Subcutaneous abdominal adipose tissue (tissue), 5 donors: ENCODE data around the gene TOPBP1.

Source experiments
- H3K27ac ChIP-seq: one replicate; pipeline ENCODE4 v1.7.0; 2013; ENCODE audit warnings: low read depth, mild to moderate bottlenecking, inconsistent platforms, low read length, moderate library complexity
- H3K27me3 ChIP-seq, 5 donors: one replicate each; pipeline ENCODE4 v1.7.0; 2013; ENCODE audit warnings: low read length in 5 of 5, inconsistent platforms in 1 of 5; ENCODE audit not compliant: control insufficient read depth in 5 of 5, insufficient read depth in 4 of 5
- H3K36me3 ChIP-seq, 5 donors: one replicate each; pipeline ENCODE4 v1.7.0; 2013; ENCODE audit warnings: low read length in 5 of 5; ENCODE audit not compliant: control insufficient read depth in 5 of 5, insufficient read depth in 5 of 5
- H3K4me1 ChIP-seq, 5 donors: one replicate each; pipeline ENCODE4 v1.7.0; 2013; ENCODE audit warnings: low read length in 5 of 5, mild to moderate bottlenecking in 3 of 5, moderate library complexity in 1 of 5; ENCODE audit not compliant: control insufficient read depth in 5 of 5, insufficient read depth in 5 of 5
- H3K4me3 ChIP-seq, 5 donors: one replicate each; pipeline ENCODE4 v1.7.0; 2013; ENCODE audit warnings: low read length in 5 of 5, low read depth in 1 of 5
- H3K9ac ChIP-seq, 5 donors: one replicate each; pipeline ENCODE4 v1.7.0; 2013; ENCODE audit warnings: low read length in 5 of 5, mild to moderate bottlenecking in 4 of 5, moderate library complexity in 3 of 5
- H3K9me3 ChIP-seq, 5 donors: one replicate each; pipeline ENCODE4 v1.7.0; 2013; ENCODE audit warnings: low read length in 5 of 5; ENCODE audit not compliant: control insufficient read depth in 5 of 5
- donor health status: healthy.
- donor health status: healthy.
- donor health status: healthy.
- donor health status: healthy.
- donor health status: healthy.

The TOPBP1 gene

GRCh38 chr3:133661454-133662277 is at the start of gene TOPBP1:
Gene TOPBP1, minus strand, starts transcription at chr3:133661941. Its CDS starts 814 bp downstream, at chr3:133661127.
- Histone ChIP-seq H3K4me1 (peaks cover 0 to 26% (median 22%) of the 10 kb centered on the region in 5 donors), H3K27ac (peak within 1 kb of the TSS; percentile 66), H3K36me3 (peaks cover 5 to 21% (median 7%) of the 10 kb centered on the region in 5 donors), H3K27me3 (no peaks in the 10 kb centered on the region), H3K9ac (peak within 1 kb of the TSS; percentile 73 to 96 (median 94)), H3K4me3 (peak within 1 kb of the TSS; percentile 87 to 95 (median 89)), H3K9me3 (no peaks in the 10 kb centered on the region)

- H3K4me3 ChIP-seq: no peak overlapping the region
- H3K4me1 ChIP-seq: no peaks in the 10 kb centered on the region
- H3K27ac ChIP-seq: no peak overlapping the region
- H3K9me3 ChIP-seq: no peaks in the 10 kb centered on the region
- no peaks in the 10 kb centered on the region for H3K36me3 ChIP-seq
- H3K9ac ChIP-seq: no peak overlapping the region
- H3K27me3 ChIP-seq: peaks cover 0 to 6% (median 0%) of the 10 kb centered on the region in 5 donors
Measured at GRCh38 chr3:133711013-133711412, 49.3 kb upstream of the TOPBP1 start.

GRCh38 chr3:133709139-133709750 is 47.5 kb upstream of the TOPBP1 start:
- Histone ChIP-seq H3K27ac (no peak overlapping the region), H3K27me3 (peaks cover 0 to 6% (median 0%) of the 10 kb centered on the region in 5 donors), H3K36me3 (no peaks in the 10 kb centered on the region), H3K4me3 (no peak overlapping the region), H3K9ac (no peak overlapping the region), H3K4me1 (no peaks in the 10 kb centered on the region), H3K9me3 (no peaks in the 10 kb centered on the region)

GRCh38 chr3:133706033-133706432 is 44.3 kb upstream of the TOPBP1 start:
- H3K4me3 ChIP-seq: no peak overlapping the region
- no peaks in the 10 kb centered on the region for H3K4me1 ChIP-seq
- peaks cover 0 to 6% (median 0%) of the 10 kb centered on the region in 5 donors for H3K27me3 ChIP-seq
- no peaks in the 10 kb centered on the region for H3K9me3 ChIP-seq
- no peak overlapping the region for H3K9ac ChIP-seq
- H3K36me3 ChIP-seq: no peaks in the 10 kb centered on the region
- no peak overlapping the region for H3K27ac ChIP-seq

- H3K27me3 ChIP-seq: peaks cover 0 to 6% (median 0%) of the 10 kb centered on the region in 5 donors
- H3K9me3 ChIP-seq: no peaks in the 10 kb centered on the region
- no peak overlapping the region for H3K4me3 ChIP-seq
- H3K36me3 ChIP-seq: no peaks in the 10 kb centered on the region
- no peak overlapping the region for H3K27ac ChIP-seq
- no peaks in the 10 kb centered on the region for H3K4me1 ChIP-seq
- no peak overlapping the region for H3K9ac ChIP-seq
Measured at GRCh38 chr3:133703915-133704314, 42.2 kb upstream of the TOPBP1 start.

GRCh38 chr3:133701435-133702358 is 40.0 kb upstream of the TOPBP1 start:
- peaks cover 0 to 7% (median 0%) of the 10 kb centered on the region in 5 donors for H3K9me3 ChIP-seq
- H3K27me3 ChIP-seq: peaks cover 0 to 1% (median 0%) of the 10 kb centered on the region in 5 donors
- no peaks in the 10 kb centered on the region for H3K36me3 ChIP-seq
- H3K9ac ChIP-seq: no peak overlapping the region
- no peak overlapping the region for H3K27ac ChIP-seq
- H3K4me3 ChIP-seq: no peak overlapping the region
- no peaks in the 10 kb centered on the region for H3K4me1 ChIP-seq

- Histone ChIP-seq H3K9ac (no peak overlapping the region), H3K36me3 (no peaks in the 10 kb centered on the region), H3K4me3 (no peak overlapping the region), H3K4me1 (no peaks in the 10 kb centered on the region), H3K9me3 (peaks cover 0 to 7% (median 0%) of the 10 kb centered on the region in 5 donors), H3K27me3 (no peaks in the 10 kb centered on the region), H3K27ac (no peak overlapping the region)
Measured at GRCh38 chr3:133700351-133700750, 38.6 kb upstream of the TOPBP1 start.

- H3K27ac ChIP-seq: no peak overlapping the region
- H3K9ac ChIP-seq: no peak overlapping the region
- no peaks in the 10 kb centered on the region for H3K4me1 ChIP-seq
- peaks cover 0 to 7% (median 0%) of the 10 kb centered on the region in 5 donors for H3K9me3 ChIP-seq
- no peaks in the 10 kb centered on the region for H3K36me3 ChIP-seq
- H3K27me3 ChIP-seq: no peaks in the 10 kb centered on the region
- no peak overlapping the region for H3K4me3 ChIP-seq
Measured at GRCh38 chr3:133699903-133700302, 38.2 kb upstream of the TOPBP1 start.

- no peaks in the 10 kb centered on the region for H3K36me3 ChIP-seq
- no peaks in the 10 kb centered on the region for H3K4me1 ChIP-seq
- no peaks in the 10 kb centered on the region for H3K27me3 ChIP-seq
- no peak overlapping the region for H3K27ac ChIP-seq
- H3K4me3 ChIP-seq: no peak overlapping the region
- peaks cover 0 to 7% (median 0%) of the 10 kb centered on the region in 5 donors for H3K9me3 ChIP-seq
- no peak overlapping the region for H3K9ac ChIP-seq
Measured at GRCh38 chr3:133699467-133699866, 37.7 kb upstream of the TOPBP1 start.
